GM19193 (cell line): ENCODE measurements around the gene HDAC1.

ENCODE experiments used
- POLR2A ChIP-seq: IDR thresholded peaks from 4 replicates; pipeline ENCODE4 v1.6.1; 2011; ENCODE audit not compliant: insufficient read depth, insufficient read length; ENCODE audit errors: extremely low read depth

The HDAC1 gene

GRCh38 chr1:32363713-32364112 is 71.8 kb downstream of the HDAC1 start:
- TF ChIP-seq POLR2A, result no peak

DNA sequence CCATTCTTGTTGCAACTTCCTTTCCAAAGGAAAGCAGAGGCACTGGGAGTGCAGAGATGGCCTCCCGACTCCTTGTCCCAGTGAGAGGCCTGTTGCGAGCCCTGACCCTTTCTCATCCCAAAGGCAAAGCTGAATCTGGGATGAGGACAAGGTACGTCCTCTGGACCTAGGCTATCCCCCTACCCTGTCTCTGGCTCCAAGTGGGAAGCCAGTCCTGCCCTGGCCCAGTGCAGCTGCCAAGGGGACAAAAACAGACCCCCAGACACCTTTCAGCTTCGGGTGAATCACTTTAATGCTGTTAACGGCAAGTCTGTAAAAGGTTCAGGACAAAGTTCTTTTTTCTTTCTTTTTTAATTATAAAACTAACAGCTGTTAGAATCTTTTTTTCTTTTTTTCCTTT is 73.0 kb downstream of the HDAC1 start:
- TF ChIP-seq POLR2A, result no peak

DNA sequence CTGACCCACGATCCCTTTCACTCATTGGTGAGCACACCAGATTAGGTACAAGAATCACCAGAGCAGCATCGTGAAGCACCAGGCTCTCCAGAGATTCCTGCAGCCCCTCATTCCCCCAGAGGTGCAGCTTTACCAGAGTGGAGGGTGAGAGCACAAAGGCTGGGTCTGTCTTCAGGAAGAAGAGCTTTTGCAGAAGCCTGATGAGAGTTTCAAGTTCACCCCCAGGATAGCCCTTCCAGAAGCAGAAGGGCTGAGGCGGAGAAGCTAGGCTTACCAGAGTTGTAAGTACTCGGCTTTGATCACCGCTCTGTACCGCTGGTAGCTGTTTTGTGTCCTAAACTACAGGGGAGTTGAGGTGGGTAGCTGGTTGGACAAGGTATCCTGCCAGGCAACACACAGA is 73.6 kb downstream of the HDAC1 start:
- TF ChIP-seq POLR2A, result no peak

DNA sequence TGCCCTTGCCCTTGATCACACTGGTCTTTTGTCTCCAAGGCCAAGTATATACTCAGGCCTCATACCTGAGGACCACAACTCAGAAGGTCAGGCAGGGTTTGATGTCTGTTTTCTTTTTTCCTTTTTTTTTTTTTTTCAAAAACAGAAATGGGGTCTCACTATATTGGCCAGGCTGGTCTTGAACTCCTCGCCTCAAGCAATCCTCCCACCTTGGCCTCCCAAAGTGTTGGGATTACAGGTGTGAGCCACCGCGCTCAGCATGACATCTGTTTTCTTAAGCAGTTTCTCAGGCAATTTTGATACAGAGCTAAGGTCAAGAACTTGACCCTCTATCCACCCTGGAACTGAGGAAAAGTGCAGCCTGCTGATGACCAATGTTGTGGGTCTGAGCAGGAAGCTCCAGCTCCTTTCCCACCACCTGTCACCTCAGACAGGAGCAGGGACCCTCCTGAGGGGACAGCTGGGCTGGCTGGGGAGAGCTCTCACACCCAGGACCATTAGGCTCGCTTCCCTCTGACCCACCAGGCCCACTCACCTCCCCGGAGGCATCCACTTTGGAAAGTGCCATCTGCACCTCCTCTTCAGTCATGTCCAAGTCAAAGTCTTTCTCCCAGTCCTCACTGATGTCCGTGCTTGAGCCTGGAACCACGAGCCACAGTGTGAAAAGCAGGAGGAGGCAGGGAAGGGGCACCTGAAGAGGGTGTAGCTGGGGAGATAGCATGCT is 76.2 kb downstream of the HDAC1 start:
- no peak for TF ChIP-seq POLR2A

GRCh38 chr1:32372149-32372756 is 80.4 kb downstream of the HDAC1 start:
- no peak for TF ChIP-seq POLR2A

- no peak for TF ChIP-seq POLR2A
Measured at GRCh38 chr1:32373996-32374592, 82.2 kb downstream of the HDAC1 start.

DNA sequence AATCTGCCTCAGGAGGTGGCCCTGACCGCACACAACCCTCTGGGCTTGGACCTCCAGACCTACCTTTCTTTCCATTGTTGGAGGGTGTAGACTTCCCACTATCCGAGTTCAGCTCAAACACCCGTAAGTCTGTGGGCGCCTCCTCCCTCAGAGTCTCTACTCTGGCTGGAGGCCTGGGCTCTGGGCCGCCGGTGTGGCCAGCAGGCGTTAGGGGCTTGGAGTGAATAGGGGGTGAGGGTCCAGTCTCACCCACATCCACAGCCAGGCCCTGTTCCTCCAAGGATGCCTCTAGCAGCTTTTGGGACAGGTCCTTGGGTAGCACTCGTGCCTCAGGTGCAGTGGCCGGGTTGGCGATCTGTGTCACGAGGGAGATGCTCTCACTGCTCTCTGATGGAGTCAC is 84.3 kb downstream of the HDAC1 start:
- no peak for TF ChIP-seq POLR2A

GRCh38 chr1:32377541-32378220 is 85.8 kb downstream of the HDAC1 start:
- TF ChIP-seq POLR2A, result no peak

GRCh38 chr1:32380057-32380456 is 88.2 kb downstream of the HDAC1 start:
- no peak for TF ChIP-seq POLR2A
